SK-N-SH treated with all-trans-retinoic acid at 6 μM for 48 hours (cell line): ENCODE data around the gene CATSPERB.

Experiments used
- OSR1 ChIP-seq: fragments of 250-450 bp; sonication (Bioruptor Pico); IDR thresholded peaks from 2 replicates; pipeline ENCODE4 v1.8.0; 2022; ENCODE audit warnings: moderate library complexity, mild to moderate bottlenecking, inconsistent platforms
- RARB ChIP-seq: fragments of 250-450 bp; sonication (Bioruptor Pico); IDR thresholded peaks from 2 replicates; pipeline ENCODE4 v1.8.0; 2021; ENCODE audit warnings: mild to moderate bottlenecking, moderate library complexity
- TOX ChIP-seq: fragments of 250-450 bp; sonication (Bioruptor Pico); IDR thresholded peaks from 2 replicates; pipeline ENCODE4 v1.8.0; 2021; ENCODE audit warnings: mild to moderate bottlenecking, moderate library complexity, borderline replicate concordance
- ZFP3 ChIP-seq: fragments of 250-450 bp; sonication (Bioruptor Pico); IDR thresholded peaks from 2 replicates; pipeline ENCODE4 v1.5.0; 2020; ENCODE audit warnings: mild to moderate bottlenecking, moderate library complexity
- ZFP30 ChIP-seq: fragments of 450-650 bp; formaldehyde crosslinking; IDR thresholded peaks from 2 replicates; pipeline ENCODE4 v1.5.0; 2022; ENCODE audit warnings: mild to moderate bottlenecking, moderate library complexity
- TF ChIP-seq, protein P1 (sequence below): fragments of 250-450 bp; sonication (Bioruptor Pico); IDR thresholded peaks from 2 replicates; pipeline ENCODE4 v1.8.0; 2020; ENCODE audit warnings: mild to moderate bottlenecking, moderate library complexity, borderline replicate concordance

DNA sequence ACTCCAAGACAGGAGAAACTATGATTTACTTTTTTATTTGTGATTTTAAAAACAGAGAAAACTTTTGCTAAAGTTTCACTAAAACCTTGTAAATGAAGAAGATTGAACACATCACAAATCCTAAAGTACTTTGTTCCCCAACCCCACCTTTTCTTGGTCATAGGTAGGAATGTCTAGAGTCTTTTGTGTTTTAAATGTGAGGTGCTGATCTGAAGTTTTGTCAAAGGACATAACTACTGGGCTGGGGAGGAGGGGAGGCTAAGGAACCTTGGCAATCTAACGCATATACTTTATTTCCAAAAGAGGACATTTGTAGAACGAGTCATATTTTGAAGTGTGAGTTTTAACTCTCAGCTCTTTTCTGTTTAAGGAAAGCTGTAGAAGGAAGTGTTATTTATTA lies 37.2 kb downstream of the CATSPERB start:
- TF ChIP-seq, protein P1, sequence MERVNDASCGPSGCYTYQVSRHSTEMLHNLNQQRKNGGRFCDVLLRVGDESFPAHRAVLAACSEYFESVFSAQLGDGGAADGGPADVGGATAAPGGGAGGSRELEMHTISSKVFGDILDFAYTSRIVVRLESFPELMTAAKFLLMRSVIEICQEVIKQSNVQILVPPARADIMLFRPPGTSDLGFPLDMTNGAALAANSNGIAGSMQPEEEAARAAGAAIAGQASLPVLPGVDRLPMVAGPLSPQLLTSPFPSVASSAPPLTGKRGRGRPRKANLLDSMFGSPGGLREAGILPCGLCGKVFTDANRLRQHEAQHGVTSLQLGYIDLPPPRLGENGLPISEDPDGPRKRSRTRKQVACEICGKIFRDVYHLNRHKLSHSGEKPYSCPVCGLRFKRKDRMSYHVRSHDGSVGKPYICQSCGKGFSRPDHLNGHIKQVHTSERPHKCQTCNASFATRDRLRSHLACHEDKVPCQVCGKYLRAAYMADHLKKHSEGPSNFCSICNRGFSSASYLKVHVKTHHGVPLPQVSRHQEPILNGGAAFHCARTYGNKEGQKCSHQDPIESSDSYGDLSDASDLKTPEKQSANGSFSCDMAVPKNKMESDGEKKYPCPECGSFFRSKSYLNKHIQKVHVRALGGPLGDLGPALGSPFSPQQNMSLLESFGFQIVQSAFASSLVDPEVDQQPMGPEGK = no peak
- no peak for TF ChIP-seq ZFP3
- TF ChIP-seq RARB = no peak
- no peak for TF ChIP-seq TOX (CRISPR knock-in tag)
- no peak for TF ChIP-seq OSR1 (CRISPR knock-in tag)
- TF ChIP-seq ZFP30 (CRISPR knock-in tag) = no peak
